Fibroblast of villous mesenchyme (primary cell): ENCODE data around the gene ATPAF1. TPM values are rescaled to one million over a fixed set of nuclear protein-coding genes. Genes with fewer than 3 reads are reported as not detected.
A peak's percentile ranks its signal among the peaks of the same experiment; 100 is the strongest.

ENCODE experiments used
- DNase-seq: peaks from one replicate; pipeline ENCODE4 v3.0.0-alpha.2; 2010; ENCODE audit warnings: low read depth
- H3K4me3 ChIP-seq: 2 replicates; pipeline ENCODE4 v1.5.1; 2011; ENCODE audit warnings: low read depth, mild to moderate bottlenecking, low read length
- total RNA-seq: library from RNA; depleted of rRNA; stranded (reverse); fragments of >200 nt; gene quantifications from 2 replicates; pipeline ENCODE4 v1.2.3, GENCODE V29; 2012
- TF ChIP-seq, protein P1 (sequence below): IDR thresholded peaks from 2 replicates; pipeline ENCODE4 v1.5.1; 2012; ENCODE audit warnings: low read depth, mild to moderate bottlenecking, low read length; ENCODE audit not compliant: insufficient read depth

The ATPAF1 gene
- total RNA-seq, 1 donor, result 66.1 TPM

DNA sequence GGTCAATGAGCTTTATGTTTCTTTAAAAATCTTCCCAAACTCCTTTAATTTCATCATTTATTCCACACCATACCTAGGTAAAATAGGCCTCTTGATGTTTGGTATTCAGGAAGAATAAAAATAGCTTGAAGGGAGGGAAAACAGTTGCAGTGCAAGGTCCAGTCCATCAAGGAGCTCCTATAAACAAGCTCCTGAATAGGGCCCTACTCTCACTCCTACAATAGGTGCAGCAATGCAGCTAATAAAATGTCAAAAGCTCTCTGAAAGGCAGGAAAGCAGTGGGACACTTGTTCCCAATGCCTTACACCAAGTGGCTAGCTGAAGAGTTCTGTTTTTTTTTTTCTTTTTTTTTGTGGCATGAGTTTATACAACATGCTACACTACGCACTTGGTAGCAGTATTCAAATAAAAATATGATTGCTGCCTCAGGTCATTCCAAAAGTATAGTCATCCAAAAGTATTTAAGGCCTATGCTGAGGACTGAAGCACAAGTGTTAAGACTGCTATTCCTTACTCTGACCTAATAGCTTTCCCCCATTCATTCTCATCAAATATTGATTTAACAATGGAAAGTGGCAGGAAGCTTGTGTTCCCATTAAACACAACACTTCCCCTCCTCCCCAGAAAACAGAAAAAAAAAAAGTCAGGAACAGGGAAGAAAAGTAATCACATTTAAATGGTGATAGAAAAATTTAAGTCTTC is 13.3 kb upstream of the ATPAF1 start:
- TF ChIP-seq, protein P1, sequence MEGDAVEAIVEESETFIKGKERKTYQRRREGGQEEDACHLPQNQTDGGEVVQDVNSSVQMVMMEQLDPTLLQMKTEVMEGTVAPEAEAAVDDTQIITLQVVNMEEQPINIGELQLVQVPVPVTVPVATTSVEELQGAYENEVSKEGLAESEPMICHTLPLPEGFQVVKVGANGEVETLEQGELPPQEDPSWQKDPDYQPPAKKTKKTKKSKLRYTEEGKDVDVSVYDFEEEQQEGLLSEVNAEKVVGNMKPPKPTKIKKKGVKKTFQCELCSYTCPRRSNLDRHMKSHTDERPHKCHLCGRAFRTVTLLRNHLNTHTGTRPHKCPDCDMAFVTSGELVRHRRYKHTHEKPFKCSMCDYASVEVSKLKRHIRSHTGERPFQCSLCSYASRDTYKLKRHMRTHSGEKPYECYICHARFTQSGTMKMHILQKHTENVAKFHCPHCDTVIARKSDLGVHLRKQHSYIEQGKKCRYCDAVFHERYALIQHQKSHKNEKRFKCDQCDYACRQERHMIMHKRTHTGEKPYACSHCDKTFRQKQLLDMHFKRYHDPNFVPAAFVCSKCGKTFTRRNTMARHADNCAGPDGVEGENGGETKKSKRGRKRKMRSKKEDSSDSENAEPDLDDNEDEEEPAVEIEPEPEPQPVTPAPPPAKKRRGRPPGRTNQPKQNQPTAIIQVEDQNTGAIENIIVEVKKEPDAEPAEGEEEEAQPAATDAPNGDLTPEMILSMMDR, result no peak
- no peak for DNase-seq
- no peak overlapping the region for H3K4me3 ChIP-seq

DNA sequence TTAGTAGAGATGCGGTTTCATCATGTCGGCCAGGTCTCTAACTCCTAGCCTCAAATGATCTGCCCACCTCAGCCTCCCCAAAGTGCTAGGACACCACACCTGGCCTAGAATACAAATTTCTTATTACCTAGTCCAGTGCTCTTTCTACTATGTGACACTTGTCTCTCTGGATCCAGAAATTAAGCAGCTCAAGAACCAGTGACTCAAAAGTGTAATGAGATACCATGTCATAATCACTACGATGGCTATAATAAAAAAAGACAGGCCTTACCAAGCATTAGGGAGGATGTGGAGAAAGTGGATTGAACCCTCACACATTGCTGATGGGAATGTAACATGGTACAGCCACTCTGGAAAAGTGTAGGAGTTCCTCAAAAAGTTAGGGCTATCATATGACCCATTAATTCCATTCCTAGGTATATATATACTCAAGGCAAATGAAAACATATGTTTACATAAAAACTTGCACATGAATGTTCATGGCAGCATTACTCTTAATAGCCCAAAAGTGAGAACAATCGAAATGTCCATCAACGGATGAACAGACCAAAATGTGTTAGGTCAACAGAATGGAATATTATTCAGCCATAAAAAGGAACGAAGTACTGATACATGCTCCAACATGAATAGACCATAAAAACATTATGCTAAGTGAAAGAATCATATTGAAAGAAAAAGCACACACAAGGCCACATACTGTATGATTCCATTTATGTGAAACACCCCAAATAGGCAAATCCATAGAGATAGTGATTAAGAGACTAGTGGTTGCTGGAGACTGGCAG is 11.8 kb upstream of the ATPAF1 start:
- DNase-seq, result no peak
- no peak overlapping the region for H3K4me3 ChIP-seq
- TF ChIP-seq, protein P1, result no peak

DNA sequence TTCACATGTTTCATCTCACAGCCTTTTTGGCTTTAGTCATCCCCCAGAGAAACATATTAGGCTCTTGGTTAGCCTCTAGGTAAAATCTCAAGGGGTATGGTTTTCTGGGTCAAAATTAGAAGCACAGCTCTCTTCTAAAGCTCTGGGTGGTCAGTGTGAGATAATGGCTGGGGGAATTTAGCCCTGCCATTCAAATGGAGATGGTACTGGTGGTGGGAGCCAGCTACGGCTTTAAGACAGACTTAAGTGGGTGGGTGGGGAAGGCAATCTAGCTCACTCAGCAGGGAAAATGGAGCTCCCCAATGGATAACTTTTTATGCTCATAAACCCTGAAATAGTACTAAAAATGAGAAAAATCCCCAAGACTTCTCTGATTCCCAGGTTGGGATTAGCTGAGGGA is 9.2 kb upstream of the ATPAF1 start:
- no peak overlapping the region for H3K4me3 ChIP-seq
- TF ChIP-seq, protein P1, result no peak
- no peak for DNase-seq

DNA sequence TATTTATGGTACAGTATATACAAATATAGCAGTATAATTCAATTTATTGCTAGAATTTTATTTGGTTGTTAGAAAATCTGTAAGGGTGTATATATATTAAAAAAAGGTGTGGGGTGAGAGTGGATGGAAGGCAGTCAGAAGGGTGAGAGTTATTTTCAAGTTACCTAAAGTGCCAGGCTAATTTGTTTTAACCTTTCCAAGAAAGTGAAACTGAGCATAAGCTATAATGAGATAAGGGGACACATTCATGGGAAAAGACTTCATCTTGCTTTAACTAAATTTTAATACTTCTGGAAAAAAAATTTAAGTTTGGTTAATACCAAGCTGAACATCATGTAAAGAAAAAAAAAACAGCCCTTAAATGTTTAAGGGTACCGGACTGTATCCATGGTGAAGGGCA is 8.4 kb upstream of the ATPAF1 start:
- TF ChIP-seq, protein P1, result no peak
- DNase-seq, result no peak
- no peak overlapping the region for H3K4me3 ChIP-seq

DNA sequence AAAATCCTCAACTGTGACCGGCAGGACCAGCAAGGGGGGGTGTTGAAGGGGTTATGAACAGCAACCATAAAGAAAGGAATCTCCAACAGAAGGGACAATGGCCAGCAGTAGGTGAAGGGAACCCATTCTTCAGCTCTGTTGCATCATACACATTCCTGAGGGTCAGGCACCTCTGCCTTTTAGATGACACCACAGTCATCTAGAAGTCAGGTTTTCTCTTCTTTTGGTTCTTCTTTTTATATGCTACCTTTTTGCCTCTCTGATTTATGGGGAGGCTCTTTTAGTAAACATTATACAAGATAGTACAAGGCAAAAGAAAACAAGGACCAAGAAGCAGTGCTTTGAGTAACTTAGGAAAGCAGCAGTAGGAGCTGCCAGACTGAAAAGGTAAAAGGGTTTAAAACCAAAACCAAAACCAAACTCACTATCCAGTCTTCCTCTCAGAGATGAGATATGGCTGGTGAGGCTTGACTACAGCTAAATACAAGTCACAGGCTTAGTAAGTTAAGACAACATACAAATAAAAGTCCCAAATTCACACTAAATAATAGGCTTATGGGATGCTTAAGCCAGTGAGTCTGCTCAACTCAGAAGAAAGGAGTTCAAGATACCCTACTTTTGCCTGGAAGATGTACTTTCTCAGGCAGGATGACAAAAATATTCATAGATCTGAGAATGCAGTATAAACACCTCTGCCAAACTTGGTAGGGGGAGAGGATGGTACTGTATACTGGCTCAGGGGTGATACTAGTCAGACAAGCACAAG is 7.6 kb upstream of the ATPAF1 start:
- no peak overlapping the region for H3K4me3 ChIP-seq
- peak; percentile 45 for DNase-seq
- TF ChIP-seq, protein P1, result no peak

DNA sequence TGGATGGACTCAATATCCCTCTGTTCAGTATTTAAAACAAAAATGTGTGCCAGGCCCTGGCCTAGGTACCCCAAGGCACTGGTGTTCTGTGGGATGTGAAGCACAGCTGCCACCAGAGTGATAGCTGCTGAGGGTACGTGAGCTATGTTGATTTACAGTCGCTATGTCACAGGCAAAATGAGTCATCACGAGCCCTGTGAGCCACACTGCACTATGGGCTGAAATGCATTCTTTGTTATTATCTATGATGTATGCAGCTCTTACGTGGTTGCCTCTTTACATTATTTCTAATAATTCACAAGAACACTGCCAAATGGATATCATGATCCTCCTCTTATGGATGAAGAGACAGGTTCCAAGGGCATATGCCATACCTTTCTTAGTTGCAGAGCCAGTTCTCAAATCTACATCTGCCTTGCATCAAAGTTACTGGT is 5.6 kb upstream of the ATPAF1 start:
- peak; percentile 45 for DNase-seq
- H3K4me3 ChIP-seq, result no peak overlapping the region
- TF ChIP-seq, protein P1, result no peak
